HG02973 (cell line): ENCODE results near the gene PARVA.

Experiments used
- ATAC-seq: cut with Tn5 transposase; IDR thresholded peaks from one replicate; pipeline ENCODE4 v1.9.1; 2021; ENCODE audit warnings: moderate library complexity; ENCODE audit not compliant: unreplicated experiment

PARVA gene

DNA sequence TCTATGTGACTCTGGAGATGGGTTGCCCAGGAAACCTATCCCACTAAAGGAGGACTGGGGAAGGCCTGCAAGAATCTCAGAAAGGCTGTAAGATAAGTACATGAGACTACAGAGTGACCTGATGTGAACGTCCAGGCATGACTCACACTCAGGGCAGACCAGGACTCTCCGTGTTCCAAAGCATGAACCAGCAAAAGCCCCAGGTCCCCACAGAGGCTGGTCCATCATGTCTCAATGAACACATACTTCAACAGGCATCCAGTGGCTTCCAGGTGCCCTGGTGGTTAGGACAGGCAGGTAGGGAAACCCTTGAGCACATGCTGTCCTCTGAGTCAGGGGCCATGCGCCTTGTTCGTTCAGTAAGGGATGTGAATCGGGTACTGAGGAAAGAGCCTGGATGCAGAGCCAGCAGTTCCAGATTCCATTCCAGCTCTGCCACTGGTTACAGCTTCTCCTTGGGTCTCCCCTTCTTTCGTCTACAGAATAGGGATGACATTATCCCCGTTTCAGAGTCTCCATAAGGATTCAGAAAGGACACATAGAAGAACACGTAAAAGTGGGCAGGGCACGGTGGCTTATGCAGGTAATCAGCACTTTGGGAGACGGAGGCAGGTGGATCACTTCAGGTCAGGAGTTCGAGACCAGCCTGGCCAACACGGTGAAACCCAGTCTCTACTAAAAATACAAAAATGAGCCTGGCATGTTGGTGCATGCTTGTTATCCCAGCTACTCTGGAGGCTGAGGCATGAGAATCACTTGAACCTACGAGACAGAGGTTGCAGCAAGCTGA lies 167.8 kb downstream of the PARVA start:
- ATAC-seq: no peak

DNA sequence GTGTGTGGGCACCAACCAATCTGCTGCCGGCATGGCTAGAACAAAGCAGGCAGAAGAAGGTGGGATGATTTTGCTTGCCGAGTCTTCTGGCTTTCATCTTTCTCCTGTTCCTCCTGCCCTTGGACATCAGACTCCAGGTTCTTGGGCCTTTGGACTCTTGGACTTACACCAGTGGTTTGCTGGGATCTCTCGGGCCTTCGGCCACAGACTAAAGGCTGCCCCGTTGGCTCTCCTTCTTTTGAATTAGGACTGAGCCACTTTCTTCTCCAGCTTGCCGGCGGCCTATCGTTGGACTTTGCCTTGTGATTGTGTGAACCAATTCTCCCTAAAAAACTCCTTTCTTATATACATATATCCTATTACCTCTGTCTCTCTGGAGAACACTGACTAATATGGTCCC lies 168.8 kb downstream of the PARVA start:
- no peak for ATAC-seq

DNA sequence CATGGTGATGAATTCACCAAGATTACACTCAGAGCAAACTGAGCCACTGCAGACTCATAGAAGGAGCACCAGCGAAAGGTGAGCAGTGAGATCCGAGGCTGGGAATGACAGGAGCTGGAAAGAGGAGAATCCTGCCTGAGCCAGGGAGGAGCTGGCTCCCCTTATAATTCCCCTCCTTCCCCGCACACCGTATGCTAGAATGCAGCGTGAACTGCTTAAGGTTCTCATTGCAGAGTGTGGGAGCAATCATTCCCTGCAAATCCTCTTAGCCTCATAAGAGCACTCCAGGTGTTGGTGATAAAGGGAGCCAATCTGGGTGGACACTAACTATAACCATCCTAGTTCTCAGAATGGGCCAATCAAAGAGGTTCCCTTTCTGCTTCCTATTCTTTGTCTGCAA lies 169.3 kb downstream of the PARVA start:
- ATAC-seq: no peak

DNA sequence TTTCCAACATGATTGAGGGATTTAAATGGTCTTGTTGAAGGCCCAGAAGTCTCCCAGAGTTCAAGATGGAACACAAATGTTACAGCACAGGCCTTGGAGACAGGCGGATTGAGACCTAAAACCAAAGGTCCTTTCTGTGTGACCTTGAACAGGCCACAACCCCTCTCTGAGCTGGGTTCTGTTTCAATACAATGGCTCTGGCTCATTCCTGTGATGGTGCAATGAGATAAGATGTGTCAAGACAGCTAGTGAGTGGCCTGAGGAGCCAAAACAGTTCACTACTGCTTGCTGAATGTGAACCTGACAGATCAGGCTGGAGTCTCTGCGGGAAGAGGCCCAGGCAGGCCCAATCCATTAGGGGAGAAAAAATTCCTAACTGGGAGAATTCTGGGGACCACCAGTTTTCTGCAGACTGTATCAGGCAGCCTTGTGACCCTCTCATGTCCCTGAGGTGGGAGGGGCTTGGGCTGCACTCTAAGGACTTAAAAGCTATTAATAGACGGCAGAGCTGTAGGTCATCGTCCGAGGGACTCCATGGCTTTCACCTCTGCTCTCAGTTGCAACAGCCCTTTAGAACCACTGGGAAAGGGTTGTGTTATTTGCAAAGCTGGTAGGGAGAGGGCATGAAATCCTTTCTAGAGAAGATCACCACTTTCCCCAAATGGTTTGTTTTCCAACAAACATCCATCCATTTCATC lies 170.7 kb downstream of the PARVA start:
- ATAC-seq: no peak

DNA sequence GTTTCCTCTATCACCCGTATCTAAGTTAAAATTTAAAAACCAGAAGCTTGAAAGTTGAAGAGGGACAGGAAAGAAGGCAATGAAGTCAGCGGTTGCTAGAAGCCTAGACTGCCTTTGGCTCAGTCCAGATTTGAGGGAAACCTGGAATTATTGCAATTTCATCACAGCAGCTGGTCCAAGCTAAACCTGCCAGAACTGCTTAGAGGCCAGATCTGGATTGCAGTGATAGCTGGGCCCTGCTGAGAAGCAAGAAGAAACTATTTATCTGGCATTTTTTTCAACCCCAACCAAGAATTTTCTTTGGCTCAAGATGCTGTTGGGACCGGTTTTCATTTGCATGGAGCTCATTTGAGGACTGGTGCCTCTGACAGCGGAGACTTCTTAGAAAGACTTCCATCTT lies 175.3 kb downstream of the PARVA start:
- ATAC-seq: no peak

DNA sequence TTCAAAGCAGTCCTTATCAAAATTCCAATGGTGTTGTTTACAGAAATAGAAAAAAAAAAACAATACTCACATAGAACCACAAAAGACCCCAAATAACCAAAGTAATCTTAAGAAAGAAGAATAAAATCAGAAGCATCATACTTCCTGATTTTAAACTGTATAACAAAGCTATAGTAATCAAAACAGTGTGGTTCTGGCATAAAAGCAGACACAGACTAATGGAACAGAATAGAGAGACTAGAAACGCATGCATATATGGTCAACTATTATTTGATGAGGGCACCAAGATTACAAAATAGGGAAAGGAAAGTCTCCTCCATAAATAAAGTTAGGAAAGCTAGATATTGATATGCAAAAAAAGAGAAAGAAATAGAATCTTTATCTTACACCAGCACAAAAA lies 176.8 kb downstream of the PARVA start:
- ATAC-seq: no peak

DNA sequence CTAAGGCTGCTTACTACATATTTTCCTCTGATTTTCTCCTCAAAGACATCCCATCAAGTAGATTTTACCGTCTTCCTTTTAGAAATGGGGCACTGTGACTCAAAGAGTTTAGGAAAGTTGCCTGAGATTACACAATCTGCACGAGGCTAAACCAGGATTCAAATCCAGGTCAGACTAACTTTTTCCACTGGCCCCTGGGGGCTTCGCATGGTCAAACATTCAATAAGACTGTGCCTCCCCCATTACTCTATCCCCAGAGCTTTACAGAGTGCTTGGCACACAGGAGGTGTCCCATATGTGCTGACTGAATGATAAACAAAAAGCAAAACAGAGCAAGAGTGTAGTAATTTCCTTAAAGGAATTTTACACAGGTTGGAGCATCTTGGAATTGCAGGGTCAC lies 178.8 kb downstream of the PARVA start:
- ATAC-seq: no peak

DNA sequence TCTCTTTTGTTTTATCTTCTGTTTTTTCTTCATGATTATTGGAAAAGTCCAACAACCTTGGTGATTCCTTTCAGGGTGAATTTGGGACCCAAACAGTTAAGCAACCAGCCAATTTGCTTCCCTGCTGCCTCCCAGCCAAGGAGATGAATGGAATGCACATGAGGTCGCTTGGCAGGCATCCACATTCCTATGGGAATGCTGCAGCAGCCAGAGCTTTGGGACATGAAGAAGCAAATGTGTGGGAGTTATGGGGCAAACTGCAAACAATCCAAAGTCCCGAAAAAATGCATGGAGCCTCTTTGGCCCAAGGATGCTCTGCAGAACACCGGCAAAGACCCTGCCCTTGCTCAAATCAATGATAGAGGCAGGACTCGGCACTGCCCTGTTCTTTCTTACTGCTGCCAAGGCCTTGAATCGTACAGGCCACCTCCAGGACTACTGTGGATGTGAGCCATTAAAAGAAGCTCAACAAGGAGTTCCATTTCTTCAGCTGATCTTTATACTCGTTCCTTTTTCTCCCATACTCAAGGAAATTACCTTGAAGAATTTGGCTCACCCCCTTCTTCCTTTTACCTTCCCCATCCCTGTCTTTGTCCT lies 179.5 kb downstream of the PARVA start:
- no peak for ATAC-seq

DNA sequence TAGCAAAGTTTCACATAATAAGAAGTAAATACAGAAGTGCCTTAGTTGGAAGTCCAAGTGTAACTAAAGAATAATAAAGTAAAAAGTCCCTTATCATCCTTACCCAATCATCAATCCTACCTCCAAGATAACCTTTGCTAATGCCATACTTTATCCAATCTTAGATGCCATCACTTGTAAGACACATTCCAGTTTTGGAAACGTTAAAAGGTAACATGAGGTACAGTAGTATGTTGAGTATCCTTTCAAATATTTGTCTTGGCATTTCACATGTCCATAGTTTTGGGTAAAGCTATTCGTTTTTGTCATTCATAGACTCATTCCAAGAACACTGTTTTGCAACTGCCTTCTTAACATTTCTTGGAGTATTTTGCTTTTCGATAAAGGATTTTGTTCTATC lies 181.6 kb downstream of the PARVA start:
- no peak for ATAC-seq

DNA sequence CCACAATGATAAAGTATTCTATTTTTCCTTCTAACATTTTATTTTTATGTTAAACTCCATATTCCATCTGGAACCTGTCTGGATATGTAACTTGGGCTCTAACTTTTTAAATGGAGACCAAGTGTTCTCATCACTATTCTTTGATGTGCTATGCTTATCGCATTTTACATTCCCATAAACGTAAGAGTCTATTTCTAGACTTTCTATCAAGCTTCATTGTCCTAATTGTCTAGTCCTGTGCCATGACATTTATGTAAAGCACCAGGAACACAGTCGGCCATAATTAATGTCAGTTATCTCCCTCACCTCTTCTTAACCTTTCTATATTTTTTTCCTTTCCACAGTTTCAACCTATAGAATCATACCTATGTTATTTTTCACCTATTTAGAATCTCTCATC lies 183.0 kb downstream of the PARVA start:
- no peak for ATAC-seq

DNA sequence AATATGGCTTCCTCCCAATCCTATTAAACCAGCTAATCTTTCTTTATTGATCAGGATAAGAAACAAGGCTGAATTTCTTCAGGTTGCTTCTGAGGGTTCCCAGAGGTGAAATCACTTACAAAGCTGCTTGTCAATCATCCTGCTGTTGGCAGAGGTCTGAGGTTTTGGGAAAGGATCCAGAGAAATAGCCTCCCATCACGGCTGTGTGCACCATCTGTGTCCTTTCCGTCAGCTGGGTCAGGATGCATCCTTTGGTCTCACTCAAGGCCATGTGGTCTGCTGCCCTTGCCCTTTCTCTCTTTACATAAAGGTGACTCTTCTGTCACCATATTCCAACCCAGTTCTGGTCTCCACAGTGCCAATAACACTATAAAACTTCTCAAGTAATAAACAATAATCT lies 183.5 kb downstream of the PARVA start:
- ATAC-seq: no peak

DNA sequence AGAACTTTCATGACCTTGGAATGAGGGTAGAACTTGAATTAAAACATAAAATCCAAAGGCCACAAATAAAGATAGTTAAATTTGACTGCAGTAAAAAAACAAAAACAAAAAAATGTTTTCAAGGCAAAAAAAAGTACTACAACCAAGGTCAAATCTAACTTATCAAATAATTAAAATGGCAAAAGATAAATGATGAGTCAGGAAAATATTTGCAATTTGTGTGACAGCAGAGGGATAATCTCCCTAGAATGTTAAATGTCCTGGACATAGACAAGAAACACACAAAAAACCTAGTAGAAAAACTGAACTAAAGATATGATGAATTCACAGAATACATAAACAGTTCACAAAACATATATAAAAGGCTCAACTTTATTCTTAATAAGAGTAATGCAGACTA lies 186.6 kb downstream of the PARVA start:
- no peak for ATAC-seq

DNA sequence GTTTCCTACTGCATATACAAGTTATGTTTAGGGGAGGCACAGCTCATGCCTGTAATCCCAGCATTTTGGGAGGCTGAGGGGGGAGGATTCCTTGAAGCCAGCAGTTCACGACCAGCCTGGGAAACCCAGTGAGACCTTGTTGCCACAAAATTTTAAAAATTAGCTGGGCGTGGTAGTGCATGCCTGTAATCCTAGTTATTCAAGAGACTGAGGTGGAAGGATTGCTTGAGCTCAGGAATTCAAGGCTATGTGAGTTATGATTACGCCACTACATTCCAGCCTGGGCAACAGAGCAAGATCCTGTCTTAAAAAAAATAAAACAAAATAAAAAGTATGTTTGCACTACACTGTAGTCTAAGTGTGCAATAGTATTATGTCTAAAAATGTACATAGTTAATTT lies 188.0 kb downstream of the PARVA start:
- no peak for ATAC-seq

DNA sequence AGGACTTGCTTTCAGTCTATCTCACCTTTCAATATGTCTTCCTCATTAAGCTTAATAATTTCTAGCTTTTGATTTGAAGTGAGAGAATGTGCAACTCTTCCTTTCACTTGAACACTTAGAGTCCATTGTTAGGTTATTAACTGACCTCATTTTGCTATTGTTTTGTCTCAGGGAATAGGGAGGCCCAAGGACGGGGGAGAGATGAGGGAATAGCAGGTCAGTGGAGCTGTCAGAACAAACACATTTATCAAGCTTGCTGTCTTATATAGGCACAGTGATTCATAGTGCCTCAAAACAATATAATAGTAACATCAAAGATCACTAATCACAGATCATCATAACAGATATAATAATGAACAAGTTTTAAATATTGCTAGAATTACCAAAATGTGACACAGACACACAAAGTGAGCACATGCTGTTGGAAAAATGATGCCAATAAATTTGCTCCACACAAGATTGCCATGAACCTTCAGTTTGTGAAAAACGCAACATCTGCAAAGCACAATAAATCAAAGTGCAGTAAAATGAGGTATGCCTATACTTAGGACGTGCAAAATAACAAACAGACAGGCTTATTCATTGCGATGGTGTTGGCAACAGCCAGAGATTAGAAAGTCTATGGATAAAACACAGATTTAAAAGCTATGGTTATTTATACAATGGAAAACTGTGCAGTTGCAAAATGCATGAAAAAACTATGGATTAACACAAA lies 190.5 kb downstream of the PARVA start:
- no peak for ATAC-seq

DNA sequence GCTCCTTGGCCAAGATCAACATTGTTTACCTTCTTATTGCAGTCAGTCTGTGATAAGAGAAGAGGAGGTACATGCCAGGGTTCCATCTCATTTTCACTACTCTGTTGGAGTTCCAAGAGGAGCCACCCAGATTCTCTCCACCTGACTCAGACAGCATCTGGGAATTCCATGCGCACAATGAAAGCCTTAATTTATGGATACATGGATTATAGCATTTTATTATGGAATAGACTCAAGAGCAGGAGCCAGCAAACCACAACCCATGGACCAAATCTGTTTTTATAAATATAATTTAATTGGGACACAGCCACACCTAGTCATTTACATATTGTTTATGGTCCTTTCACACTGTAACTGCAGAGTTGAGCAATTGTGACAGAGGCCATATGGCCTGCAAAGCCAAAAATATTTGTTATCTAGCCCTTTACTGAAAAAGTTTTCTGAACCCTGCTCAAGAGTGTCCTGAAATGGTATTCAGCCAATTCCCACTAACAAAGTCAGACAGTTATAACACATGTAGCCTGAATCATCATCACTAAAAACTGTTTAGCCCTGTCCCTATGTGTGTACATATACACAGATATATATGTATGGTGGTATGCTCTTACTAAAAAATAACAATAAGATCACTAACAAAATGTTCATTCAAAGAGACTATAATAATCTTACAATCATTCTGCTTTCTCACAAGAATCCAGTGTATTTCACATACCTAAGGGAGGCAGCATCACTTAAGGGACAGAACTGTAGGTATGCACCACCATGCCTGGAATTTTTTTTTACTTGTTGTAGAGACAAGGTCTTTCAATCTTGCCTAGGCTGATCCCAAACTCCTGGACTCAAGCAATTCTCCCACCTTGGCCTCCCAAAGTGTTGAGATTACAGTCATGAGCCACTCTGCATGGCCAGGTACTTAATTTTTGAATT lies 192.4 kb downstream of the PARVA start:
- ATAC-seq: no peak

DNA sequence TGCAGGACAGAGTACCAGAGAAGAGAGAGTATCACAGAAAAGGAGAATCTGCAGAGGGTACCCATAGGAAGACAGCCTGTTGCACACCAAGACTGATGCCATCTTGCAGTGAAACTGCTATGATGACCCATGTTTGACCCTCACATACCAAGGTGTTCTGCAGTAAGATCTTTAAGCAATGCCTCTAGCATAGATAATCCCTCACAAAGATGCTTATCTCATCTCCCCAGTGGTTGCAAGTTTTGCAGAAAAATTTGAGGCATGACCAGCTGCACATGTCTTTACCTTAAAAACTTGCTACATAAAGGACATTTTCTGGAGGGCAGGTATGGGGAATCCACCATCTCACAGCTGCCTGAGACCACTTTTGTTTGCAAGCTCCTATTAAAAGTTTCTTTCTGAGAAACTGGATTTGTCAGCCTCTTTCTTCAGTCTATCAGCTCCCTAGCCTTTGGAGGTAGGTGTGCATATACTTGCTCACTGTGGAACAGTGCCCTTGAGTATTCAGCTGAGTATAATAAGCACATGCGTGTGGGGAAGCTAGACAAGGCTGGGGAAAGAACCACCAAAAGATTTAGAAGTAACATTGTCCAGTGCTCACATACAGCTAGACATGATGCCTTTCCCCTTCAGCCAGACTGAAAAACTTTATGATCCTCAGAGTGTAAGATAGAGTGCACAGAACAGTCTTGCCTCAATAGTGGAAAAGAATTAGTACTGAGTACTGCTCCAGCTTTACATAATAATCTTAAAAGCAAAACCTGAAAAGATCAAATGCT lies 196.5 kb downstream of the PARVA start:
- no peak for ATAC-seq

DNA sequence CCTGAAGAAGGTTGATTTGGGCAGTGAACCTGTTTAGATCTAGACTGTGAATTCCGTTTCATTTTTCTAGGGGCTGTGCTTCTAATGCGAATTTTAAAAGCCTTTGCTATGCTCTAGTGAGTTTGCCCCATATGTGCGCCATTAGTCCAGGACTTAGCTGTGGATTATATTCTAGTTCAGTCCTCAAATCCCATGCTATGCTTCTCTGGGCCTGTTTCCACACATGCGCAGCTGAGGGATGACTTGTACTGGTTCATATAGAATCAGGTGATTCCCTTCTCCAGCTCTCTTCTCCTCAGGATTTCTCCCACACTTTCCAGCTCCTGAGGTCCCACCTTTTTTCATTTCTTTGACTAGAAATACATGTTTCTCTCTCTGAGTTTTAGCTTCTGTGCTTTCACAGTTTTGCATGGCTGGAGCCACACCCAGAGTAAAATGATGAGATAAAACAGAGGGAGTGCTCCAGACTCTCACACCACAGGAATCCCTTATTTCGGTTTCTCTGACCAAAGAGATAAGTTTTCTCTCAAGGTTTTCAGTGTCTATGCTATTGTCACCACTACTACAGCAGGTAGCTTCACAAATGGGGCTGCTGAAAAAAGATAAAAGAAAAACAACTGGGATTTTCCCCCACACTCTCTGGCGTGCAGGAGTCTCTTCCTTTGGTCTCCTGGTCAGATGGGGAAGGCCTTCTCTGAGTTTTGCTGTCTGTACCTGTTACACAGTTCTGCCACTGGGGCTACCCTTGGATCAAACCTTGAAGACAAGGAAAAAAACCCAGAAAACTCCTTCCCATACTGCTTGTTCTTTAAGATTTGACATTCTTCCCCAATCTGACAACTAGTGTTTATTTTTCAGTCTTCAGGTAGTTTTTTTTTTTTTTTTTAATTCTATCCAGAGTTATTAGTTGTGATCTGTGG lies 200.6 kb downstream of the PARVA start:
- ATAC-seq: no peak

DNA sequence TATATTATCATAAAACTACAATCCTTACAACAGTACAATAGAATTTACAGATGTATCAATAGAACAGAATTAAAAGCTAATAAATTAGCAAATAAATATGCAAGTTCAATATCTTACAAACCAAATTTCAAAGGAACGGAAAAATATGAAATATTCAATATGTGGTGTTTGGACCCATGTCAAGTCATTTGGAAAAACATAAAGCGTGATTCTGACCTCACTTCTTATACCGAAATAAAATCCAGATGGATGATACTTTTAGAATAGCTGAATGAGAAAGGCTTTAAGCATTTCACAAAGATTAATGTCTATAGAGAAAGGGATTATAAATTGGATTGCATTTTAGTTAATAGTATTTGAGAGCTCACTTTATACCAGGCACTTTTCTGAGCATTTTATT lies 204.0 kb downstream of the PARVA start:
- no peak for ATAC-seq

DNA sequence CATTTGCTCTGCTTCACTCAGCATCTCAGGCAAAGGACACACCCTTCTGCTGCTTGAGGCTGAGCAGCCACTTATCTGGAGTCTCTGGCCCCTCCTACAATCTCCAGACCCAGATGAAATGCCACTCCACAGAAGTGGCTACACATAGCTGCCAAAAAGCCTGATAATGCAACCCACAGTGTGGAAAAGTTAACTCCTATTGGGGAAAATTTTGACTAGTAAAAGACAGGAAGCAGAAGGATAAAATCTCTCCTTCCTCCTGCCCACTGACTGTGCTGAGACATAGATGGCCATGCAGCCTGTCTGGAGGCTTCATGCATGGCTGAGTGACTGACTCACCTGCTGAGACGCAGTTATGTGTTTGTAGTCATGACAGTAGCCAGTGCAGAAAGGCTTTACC lies 204.6 kb downstream of the PARVA start:
- ATAC-seq: no peak
